ENCODE results near the gene RGS7. TPM values are rescaled to one million over a fixed set of nuclear protein-coding genes. Genes with fewer than 3 reads are reported as not detected.

Gene RGS7
- total and polyA plus RNA-seq, 10 donors = 0.09 to 1.8 (median 0.72) TPM; not detected in 1

- no peak for TF ChIP-seq POLR2AphosphoS5 (IDR thresholded peaks at IDR 0.05)
- TF ChIP-seq CTCF (IDR thresholded peaks at IDR 0.05 in 8 of 11, conservative IDR thresholded peaks at IDR 0.05 in 3 of 11) = no peak
- no peak for TF ChIP-seq POLR2A (IDR thresholded peaks at IDR 0.05)
- WGBS, 5 donors = 65 to 73% (median 72%) methylated on average over 2 of the region's 2 CpGs
- Histone ChIP-seq H3K4me3 (no peak overlapping the region), H3K4me1 (no peaks in the 10 kb centered on the region), H3K27ac (no peak overlapping the region), H3K27me3 (replicated peaks in 1 of 7) (peaks cover 0 to 5% (median 0%) of the 10 kb centered on the region in 7 donors), H3K9me3 (no peaks in the 10 kb centered on the region), H3K36me3 (no peaks in the 10 kb centered on the region)
- intact Hi-C loops (cut with DNase I; ENCODE audit: low total_unique reads) = no loop called here
- DNase-seq = no peak
Measured at GRCh38 chr1:241235256-241235897, 121.6 kb downstream of the RGS7 start.

- H3K4me3 ChIP-seq = no peak overlapping the region
- TF ChIP-seq CTCF (IDR thresholded peaks at IDR 0.05 in 8 of 11, conservative IDR thresholded peaks at IDR 0.05 in 3 of 11) = no peak
- no peak for TF ChIP-seq POLR2A (IDR thresholded peaks at IDR 0.05)
- TF ChIP-seq POLR2AphosphoS5 (IDR thresholded peaks at IDR 0.05) = no peak
Measured at GRCh38 chr1:241229711-241230110, 127.3 kb downstream of the RGS7 start.

DNA sequence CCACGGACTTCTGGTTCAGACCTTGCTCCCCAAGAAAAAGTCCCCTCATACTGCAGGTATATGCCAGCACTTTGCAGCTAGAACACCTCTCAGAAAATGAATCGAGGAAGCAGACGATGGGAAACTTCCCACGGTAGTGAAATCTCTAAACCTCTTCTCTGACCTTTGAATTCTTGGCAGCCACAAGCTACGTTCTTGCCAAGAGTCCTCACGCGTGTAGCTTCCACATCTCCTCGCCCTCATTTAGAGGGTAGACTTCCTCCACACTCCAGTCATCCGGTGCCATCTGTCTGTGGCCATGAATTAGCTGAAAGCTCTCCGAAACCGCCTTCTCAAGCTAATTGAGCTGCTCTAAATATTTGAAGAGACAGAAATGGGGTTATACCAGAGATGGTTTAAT lies 127.8 kb downstream of the RGS7 start:
- H3K9me3 ChIP-seq = peaks cover 0 to 7% (median 1%) of the 10 kb centered on the region in 8 donors
- 49 to 59% (median 58%) methylated on average over 11 of the region's 11 CpGs for WGBS, 5 donors
- peaks cover 0 to 5% (median 0%) of the 10 kb centered on the region in 7 donors for H3K27me3 ChIP-seq (replicated peaks in 1 of 7)
- peaks cover 0 to 3% (median 0%) of the 10 kb centered on the region in 6 donors for H3K4me1 ChIP-seq
- H3K4me3 ChIP-seq = no peak overlapping the region
- no peak overlapping the region for H3K27ac ChIP-seq
- TF ChIP-seq POLR2A (IDR thresholded peaks at IDR 0.05) (no peak), CTCF (IDR thresholded peaks at IDR 0.05 in 8 of 11, conservative IDR thresholded peaks at IDR 0.05 in 3 of 11) (no peak), POLR2AphosphoS5 (IDR thresholded peaks at IDR 0.05) (no peak)
- no peak for DNase-seq
- intact Hi-C loops (cut with DNase I; ENCODE audit: low total_unique reads) = no loop called here
- no peaks in the 10 kb centered on the region for H3K36me3 ChIP-seq

More at GRCh38 chr1:241229711-241230110, 127.3 kb downstream of the RGS7 start:
- Histone ChIP-seq H3K9me3 (peaks cover 0 to 2% (median 0%) of the 10 kb centered on the region in 8 donors), H3K4me1 (peaks cover 0 to 3% (median 0%) of the 10 kb centered on the region in 6 donors), H3K27ac (no peak overlapping the region), H3K36me3 (no peaks in the 10 kb centered on the region), H3K27me3 (replicated peaks in 1 of 7) (peaks cover 0 to 5% (median 0%) of the 10 kb centered on the region in 7 donors)
- WGBS, 5 donors = 32 to 54% (median 49%) methylated on average over 5 of the region's 5 CpGs
- no peak for DNase-seq
- intact Hi-C loops (cut with DNase I; ENCODE audit: low total_unique reads) = no loop called here

DNA sequence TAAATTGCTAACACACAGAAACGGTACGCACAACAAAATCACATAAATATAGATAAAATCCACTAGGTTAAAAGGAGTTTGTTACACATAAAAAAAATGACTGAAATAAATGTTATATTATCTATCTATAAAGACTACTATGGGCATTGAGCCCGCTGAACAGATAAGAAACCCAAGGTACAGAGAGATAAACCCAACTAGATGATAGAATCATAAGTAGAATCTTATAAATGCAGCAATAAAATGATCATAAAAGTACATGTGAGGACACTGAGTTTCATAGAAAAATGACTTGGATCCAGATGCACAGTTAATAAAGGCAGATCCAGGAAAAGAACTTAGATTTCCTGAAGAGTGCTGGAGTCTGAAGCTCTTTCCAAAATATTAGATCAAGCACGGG lies 128.7 kb downstream of the RGS7 start:
- Histone ChIP-seq H3K4me3 (no peak overlapping the region), H3K9me3 (peaks cover 0 to 14% (median 3%) of the 10 kb centered on the region in 8 donors), H3K36me3 (no peaks in the 10 kb centered on the region), H3K27me3 (replicated peaks in 1 of 7) (peaks cover 0 to 5% (median 0%) of the 10 kb centered on the region in 7 donors), H3K27ac (no peak overlapping the region), H3K4me1 (peaks cover 0 to 3% (median 0%) of the 10 kb centered on the region in 6 donors)
- intact Hi-C loops (cut with DNase I; ENCODE audit: low total_unique reads) = no loop called here
- 76 to 87% (median 85%) methylated on average over 4 of the region's 4 CpGs for WGBS, 5 donors
- no peak for DNase-seq
- no peak for TF ChIP-seq POLR2A (IDR thresholded peaks at IDR 0.05)
- no peak for TF ChIP-seq CTCF (IDR thresholded peaks at IDR 0.05 in 8 of 11, conservative IDR thresholded peaks at IDR 0.05 in 3 of 11)
- no peak for TF ChIP-seq POLR2AphosphoS5 (IDR thresholded peaks at IDR 0.05)
